ENCODE results near the gene ABCF2.

Gene ABCF2

GRCh38 chr7:151240942-151241754 lies 14.1 kb upstream of the ABCF2 start:
- DNase-seq, result no peak

DNA sequence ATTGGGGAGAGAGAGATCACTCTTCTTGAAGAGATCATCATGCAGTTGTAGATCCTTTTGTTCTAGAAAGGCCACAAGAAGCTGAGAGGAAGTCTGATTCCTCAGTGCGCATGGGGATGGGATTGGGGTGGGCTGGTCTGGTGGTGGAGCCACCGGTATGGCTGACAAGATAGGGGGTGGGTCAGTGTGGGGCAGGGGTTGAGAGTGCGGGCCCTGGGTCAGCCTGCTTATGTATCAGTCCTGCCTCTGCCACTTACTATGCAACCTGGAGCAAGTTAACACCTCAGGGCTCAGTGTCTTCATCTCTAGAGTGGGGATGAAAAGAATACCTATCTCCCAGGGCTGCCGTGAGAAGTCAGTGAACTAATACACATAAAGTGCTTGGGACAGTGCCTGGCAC lies 13.5 kb upstream of the ABCF2 start:
- no peak for DNase-seq

GRCh38 chr7:151239837-151240459 lies 12.9 kb upstream of the ABCF2 start:
- no peak for DNase-seq

- no peak for DNase-seq
Observed at GRCh38 chr7:151238924-151239836, 12.2 kb upstream of the ABCF2 start.

DNA sequence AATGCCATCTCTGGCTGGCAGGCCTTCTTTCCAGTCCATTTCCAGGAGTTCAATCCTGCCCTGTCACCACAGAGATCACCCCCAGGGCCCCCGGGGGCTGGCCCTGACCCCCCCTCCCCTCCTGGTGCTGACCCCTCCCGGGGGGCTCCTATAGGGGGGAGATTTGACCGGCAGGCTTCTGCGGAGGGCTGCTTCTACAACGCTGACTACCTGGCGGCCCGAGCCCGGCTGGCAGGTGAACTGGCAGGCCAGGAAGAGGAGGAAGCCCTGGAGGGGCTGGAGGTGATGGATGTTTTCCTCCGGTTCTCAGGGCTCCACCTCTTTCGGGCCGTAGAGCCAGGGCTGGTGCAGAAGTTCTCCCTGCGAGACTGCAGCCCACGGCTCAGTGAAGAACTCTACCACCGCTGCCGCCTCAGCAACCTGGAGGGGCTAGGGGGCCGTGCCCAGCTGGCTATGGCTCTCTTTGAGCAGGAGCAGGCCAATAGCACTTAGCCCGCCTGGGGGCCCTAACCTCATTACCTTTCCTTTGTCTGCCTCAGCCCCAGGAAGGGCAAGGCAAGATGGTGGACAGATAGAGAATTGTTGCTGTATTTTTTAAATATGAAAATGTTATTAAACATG lies 11.3 kb upstream of the ABCF2 start:
- DNase-seq, result no peak

DNA sequence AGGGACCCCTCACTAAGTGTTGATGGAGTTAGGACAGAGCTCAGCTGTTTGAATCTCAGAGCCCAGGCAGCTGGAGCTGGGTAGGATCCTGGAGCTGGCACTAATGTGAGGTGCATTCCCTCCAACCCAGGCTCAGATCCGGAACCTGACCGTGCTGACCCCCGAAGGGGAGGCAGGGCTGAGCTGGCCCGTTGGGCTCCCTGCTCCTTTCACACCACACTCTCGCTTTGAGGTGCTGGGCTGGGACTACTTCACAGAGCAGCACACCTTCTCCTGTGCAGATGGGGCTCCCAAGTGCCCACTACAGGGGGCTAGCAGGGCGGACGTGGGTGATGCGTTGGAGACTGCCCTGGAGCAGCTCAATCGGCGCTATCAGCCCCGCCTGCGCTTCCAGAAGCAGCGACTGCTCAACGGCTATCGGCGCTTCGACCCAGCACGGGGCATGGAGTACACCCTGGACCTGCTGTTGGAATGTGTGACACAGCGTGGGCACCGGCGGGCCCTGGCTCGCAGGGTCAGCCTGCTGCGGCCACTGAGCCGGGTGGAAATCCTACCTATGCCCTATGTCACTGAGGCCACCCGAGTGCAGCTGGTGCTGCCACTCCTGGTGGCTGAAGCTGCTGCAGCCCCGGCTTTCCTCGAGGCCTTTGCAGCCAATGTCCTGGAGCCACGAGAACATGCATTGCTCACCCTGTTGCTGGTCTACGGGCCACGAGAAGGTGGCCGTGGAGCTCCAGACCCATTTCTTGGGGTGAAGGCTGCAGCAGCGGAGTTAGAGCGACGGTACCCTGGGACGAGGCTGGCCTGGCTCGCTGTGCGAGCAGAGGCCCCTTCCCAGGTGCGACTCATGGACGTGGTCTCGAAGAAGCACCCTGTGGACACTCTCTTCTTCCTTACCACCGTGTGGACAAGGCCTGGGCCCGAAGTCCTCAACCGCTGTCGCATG lies 10.5 kb upstream of the ABCF2 start:
- DNase-seq, result no peak

GRCh38 chr7:151236406-151236805 lies 9.4 kb upstream of the ABCF2 start:
- DNase-seq, result no peak

DNA sequence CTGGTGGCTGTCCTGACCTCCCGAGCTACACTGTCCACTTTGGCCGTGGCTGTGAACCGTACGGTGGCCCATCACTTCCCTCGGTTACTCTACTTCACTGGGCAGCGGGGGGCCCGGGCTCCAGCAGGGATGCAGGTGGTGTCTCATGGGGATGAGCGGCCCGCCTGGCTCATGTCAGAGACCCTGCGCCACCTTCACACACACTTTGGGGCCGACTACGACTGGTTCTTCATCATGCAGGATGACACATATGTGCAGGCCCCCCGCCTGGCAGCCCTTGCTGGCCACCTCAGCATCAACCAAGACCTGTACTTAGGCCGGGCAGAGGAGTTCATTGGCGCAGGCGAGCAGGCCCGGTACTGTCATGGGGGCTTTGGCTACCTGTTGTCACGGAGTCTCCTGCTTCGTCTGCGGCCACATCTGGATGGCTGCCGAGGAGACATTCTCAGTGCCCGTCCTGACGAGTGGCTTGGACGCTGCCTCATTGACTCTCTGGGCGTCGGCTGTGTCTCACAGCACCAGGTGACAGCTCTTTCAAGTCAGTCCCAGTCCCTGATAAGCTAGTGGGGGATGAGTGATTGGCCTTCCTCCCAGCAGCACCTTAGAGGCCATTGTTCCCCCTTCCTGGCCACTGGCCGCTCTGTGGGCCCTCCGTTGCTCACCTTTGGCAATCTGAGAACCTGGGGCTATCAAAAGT lies 8.2 kb upstream of the ABCF2 start:
- DNase-seq, result no peak

GRCh38 chr7:151233804-151234203 lies 6.8 kb upstream of the ABCF2 start:
- no peak for DNase-seq

DNA sequence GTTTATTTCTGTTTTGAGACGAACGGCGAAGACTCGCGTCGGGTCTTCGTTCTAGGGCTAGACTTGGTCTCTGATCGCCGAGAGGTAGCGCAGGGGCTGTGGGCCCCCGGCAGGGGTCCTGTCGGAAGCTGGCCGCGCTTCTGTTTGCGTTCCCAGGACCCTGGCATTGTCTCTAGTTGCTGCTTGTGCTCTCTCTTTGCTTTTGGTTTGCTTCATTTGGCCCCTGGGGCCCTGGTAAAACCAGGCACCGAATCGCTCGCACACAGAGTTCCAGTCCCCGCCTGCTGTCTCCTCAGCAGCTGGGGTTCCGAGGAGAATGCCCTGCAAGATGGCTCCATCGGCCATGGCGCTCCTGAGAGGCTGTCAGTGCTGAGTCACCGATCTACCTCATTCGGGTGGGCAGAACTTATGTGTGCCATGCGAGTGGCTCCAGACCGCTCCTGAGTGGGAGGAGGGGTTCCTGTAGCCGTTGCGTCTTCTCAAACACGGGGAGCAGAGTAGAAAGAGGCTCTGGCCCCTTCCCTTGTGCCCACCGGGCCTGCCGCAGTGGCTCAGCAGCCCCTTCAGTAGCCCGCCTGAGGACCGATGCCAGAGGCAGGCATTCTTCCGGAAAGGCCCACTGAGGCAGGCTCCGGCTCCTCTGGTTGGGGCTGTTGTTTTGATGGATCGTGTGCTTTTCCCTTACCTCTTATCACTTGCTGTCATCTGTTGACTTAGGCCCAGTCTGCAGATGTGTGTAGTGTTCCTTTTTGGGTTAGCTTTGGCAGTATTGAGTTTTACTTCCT lies 6.1 kb upstream of the ABCF2 start:
- peak; percentile 82 for DNase-seq

GRCh38 chr7:151232091-151232916 lies 5.3 kb upstream of the ABCF2 start, which contains the start of gene CHPF2:
Gene CHPF2 (plus strand): TSS chr7:151232483. CDS start chr7:151234012, 1,529 bp downstream.
- peak; percentile 85 for DNase-seq

DNA sequence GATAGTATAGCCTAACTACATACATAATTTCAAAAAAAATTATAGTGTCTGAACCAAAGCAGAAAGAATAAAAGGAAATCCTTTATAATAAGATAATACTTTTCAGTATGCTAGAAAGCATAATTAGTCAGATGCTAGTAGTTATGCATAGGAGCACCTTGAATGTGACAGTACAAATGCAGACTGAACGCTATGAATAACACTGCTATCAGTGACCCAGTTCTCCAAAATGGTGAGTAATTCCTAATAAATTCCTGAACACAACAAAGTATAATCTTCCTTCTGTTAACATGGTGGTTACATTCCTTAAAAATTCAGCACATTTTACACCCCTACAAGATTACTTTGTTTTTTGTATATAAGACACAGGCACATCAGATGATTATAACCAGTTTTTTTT lies 4.1 kb upstream of the ABCF2 start:
- no peak for DNase-seq

GRCh38 chr7:151229249-151229648 lies 2.2 kb upstream of the ABCF2 start:
- no peak for DNase-seq

GRCh38 chr7:151228024-151228866 lies 1.2 kb upstream of the ABCF2 start:
- DNase-seq, result no peak

DNA sequence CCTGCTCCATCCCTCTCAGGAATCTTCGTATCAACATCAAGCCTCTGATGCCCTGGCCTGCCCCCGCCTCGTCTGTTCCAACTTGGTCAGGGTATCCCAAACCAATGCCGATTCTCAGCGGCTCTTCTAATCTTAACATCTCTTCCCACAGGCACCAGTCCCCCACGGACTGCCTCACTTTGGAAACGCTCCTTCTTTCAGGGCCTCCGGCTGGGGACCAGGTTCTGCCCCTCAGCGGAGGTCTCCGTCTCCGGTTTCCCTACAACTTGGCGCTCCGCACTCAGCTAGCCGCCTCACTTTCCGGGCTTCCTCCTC lies 488 bp downstream of the ABCF2 start:
- no peak for DNase-seq

DNA sequence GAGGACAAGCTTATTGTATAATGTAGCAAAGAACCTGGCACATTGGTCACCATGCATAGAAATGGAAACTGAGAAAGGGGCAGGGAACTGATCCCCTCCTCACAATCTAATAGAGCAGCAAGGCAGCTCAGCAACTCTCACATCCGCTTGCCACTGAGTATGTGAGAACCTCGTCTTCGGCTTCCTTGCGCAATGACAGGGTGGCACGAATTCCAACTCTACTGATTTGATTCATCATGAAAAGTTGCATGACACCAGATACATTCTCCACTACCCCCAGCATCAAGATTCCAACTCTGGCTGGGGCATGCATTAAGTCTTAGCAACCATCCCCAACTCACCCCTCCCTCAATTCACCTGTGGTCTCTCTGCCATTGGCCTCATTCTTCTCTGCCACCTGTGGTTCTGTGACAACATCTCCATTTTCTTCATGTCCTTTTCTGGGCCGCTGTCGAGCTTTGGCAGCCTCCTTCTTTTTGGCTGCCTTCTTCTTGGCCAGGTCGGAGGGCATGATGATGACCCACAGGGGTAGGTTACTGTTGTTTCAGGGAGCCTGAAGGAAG lies 976 bp downstream of the ABCF2 start:
- no peak for DNase-seq

DNA sequence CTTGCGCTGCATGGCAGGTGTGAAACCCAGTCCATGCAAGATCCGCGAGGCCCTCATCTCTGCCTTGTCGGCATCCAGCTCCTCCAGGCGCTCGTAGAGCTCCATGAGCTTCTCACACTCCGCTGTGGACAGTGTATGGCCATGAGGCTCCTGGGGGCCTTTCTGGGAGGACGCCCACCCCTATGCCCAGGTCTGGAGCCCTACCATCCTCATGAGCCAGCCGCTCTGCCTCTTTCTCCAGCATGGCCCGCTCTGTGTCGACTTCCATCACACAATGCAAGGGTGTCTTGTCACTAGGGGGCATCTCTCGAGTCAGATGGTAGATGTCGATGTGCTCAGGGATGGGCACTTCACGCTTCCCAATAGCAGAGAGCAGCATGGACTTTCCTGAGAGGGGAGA lies 3.3 kb downstream of the ABCF2 start:
- DNase-seq, result no peak

GRCh38 chr7:151218170-151218569 lies 8.8 kb downstream of the ABCF2 start:
- DNase-seq, result no peak

Data from activated naive CD4-positive, alpha-beta T cell treated with anti-CD3 and anti-CD28 coated beads, Interleukin-2, amount 50 U/mL, for 16 hours (primary cell).